ENCODE data around the gene BCDIN3D. TPM values are rescaled to one million over a fixed set of nuclear protein-coding genes. Genes with fewer than 3 reads are reported as not detected.
"Not testable (repeated sequence)": the region's sequence is repeated elsewhere in the genome, so short reads cannot be mapped to it uniquely, and the experiment has no call there.

BCDIN3D gene
- total RNA-seq, 1 experiment from 2014 or later: 5.8 TPM

- Histone ChIP-seq H3K9me3 (ENCODE audit: low read length) (no peaks in the 10 kb centered on the region), H3K79me2 (ENCODE audit: low read length) (no peaks in the 10 kb centered on the region), H3K4me1 (ENCODE audit: low read length) (peaks cover 77% of the 10 kb centered on the region), H3K27ac (ENCODE audit: low read length) (peak overlapping the region; percentile 95), H3K27me3 (ENCODE audit: low read length) (no peaks in the 10 kb centered on the region), H2AFZ (ENCODE audit: low read length) (no peak overlapping the region), H3K9me2 (replicated peaks; ENCODE audit: insufficient read depth, low read length) (no peaks in the 10 kb centered on the region), H3K36me3 (ENCODE audit: insufficient read depth, low read length) (no peaks in the 10 kb centered on the region), H3K4me3 (ENCODE audit: low read length) (no peak overlapping the region), H3K9ac (ENCODE audit: low read length) (peak overlapping the region; percentile 65), H4K20me1 (ENCODE audit: insufficient read depth, low read depth, low read length) (no peaks in the 10 kb centered on the region), H3K4me2 (ENCODE audit: low read depth, low read length, poor library complexity, severe bottlenecking) (peak overlapping the region; percentile 52)
- peak; percentile 88 for DNase-seq
These were observed 29.9 kb upstream of the BCDIN3D start for GRCh38 chr12:49872781-49873181.

GRCh38 chr12:49872381-49872780, 29.5 kb upstream of the BCDIN3D start:
- DNase-seq: no peak
- peak overlapping the region; percentile 65 for H3K9ac ChIP-seq (ENCODE audit: low read length)
- no peaks in the 10 kb centered on the region for H3K9me2 ChIP-seq (replicated peaks; ENCODE audit: insufficient read depth, low read length)
- H3K27me3 ChIP-seq (ENCODE audit: low read length): no peaks in the 10 kb centered on the region
- no peaks in the 10 kb centered on the region for H3K9me3 ChIP-seq (ENCODE audit: low read length)
- H4K20me1 ChIP-seq (ENCODE audit: insufficient read depth, low read depth, low read length): no peaks in the 10 kb centered on the region
- no peak overlapping the region for H2AFZ ChIP-seq (ENCODE audit: low read length)
- H3K27ac ChIP-seq (ENCODE audit: low read length): peak overlapping the region; percentile 95
- no peaks in the 10 kb centered on the region for H3K36me3 ChIP-seq (ENCODE audit: insufficient read depth, low read length)
- peak overlapping the region; percentile 11; the same call in 1 of the 2 replicates for H3K4me3 ChIP-seq (ENCODE audit: low read length)
- peaks cover 81% of the 10 kb centered on the region for H3K4me1 ChIP-seq (ENCODE audit: low read length)
- no peaks in the 10 kb centered on the region for H3K79me2 ChIP-seq (ENCODE audit: low read length)
- H3K4me2 ChIP-seq (ENCODE audit: low read depth, low read length, poor library complexity, severe bottlenecking): peak overlapping the region; percentile 52

- H3K36me3 ChIP-seq (ENCODE audit: insufficient read depth, low read length); H3K9me2 ChIP-seq (replicated peaks; ENCODE audit: insufficient read depth, low read length); H2AFZ ChIP-seq (ENCODE audit: low read length); H3K27me3 ChIP-seq (ENCODE audit: low read length); H3K9me3 ChIP-seq (ENCODE audit: low read length); H3K4me3 ChIP-seq (ENCODE audit: low read length); H4K20me1 ChIP-seq (ENCODE audit: insufficient read depth, low read depth, low read length); H3K79me2 ChIP-seq (ENCODE audit: low read length); DNase-seq: not testable (repeated sequence)
- Histone ChIP-seq H3K4me2 (ENCODE audit: low read depth, low read length, poor library complexity, severe bottlenecking) (peak overlapping the region; percentile 52), H3K9ac (ENCODE audit: low read length) (peak overlapping the region; percentile 65), H3K4me1 (ENCODE audit: low read length) (peaks cover 86% of the 10 kb centered on the region), H3K27ac (ENCODE audit: low read length) (peak overlapping the region; percentile 95)
These were observed 28.9 kb upstream of the BCDIN3D start for GRCh38 chr12:49871811-49872251.

- no peaks in the 10 kb centered on the region for H4K20me1 ChIP-seq (ENCODE audit: insufficient read depth, low read depth, low read length)
- H3K36me3 ChIP-seq (ENCODE audit: insufficient read depth, low read length): no peaks in the 10 kb centered on the region
- H3K27ac ChIP-seq (ENCODE audit: low read length): peak overlapping the region; percentile 95
- H2AFZ ChIP-seq (ENCODE audit: low read length): no peak overlapping the region
- H3K4me3 ChIP-seq (ENCODE audit: low read length): no peak overlapping the region
- no peak overlapping the region for H3K4me2 ChIP-seq (ENCODE audit: low read depth, low read length, poor library complexity, severe bottlenecking)
- DNase-seq: no peak
- H3K79me2 ChIP-seq (ENCODE audit: low read length): no peaks in the 10 kb centered on the region
- peak overlapping the region; percentile 79 for H3K9ac ChIP-seq (ENCODE audit: low read length)
- H3K27me3 ChIP-seq (ENCODE audit: low read length): no peaks in the 10 kb centered on the region
- no peaks in the 10 kb centered on the region for H3K9me3 ChIP-seq (ENCODE audit: low read length)
- H3K9me2 ChIP-seq (replicated peaks; ENCODE audit: insufficient read depth, low read length): no peaks in the 10 kb centered on the region
- H3K4me1 ChIP-seq (ENCODE audit: low read length): peaks cover 88% of the 10 kb centered on the region
These were observed 28.3 kb upstream of the BCDIN3D start for GRCh38 chr12:49871263-49871561.

- Histone ChIP-seq H3K9me2 (replicated peaks; ENCODE audit: insufficient read depth, low read length) (no peaks in the 10 kb centered on the region), H2AFZ (ENCODE audit: low read length) (no peak overlapping the region)
- peak; percentile 75 for DNase-seq
These were observed 27.8 kb upstream of the BCDIN3D start for GRCh38 chr12:49870501-49871262.

GRCh38 chr12:49869816-49870500, 27.1 kb upstream of the BCDIN3D start:
- Histone ChIP-seq H4K20me1 (ENCODE audit: insufficient read depth, low read depth, low read length) (no peaks in the 10 kb centered on the region), H3K27ac (ENCODE audit: low read length) (peak overlapping the region; percentile 95), H3K4me1 (ENCODE audit: low read length) (peaks cover 83% of the 10 kb centered on the region), H3K4me3 (ENCODE audit: low read length) (peak overlapping the region; percentile 54), H2AFZ (ENCODE audit: low read length) (no peak overlapping the region), H3K36me3 (ENCODE audit: insufficient read depth, low read length) (no peaks in the 10 kb centered on the region), H3K9me2 (replicated peaks; ENCODE audit: insufficient read depth, low read length) (no peaks in the 10 kb centered on the region), H3K79me2 (ENCODE audit: low read length) (no peaks in the 10 kb centered on the region), H3K9ac (ENCODE audit: low read length) (peak overlapping the region; percentile 79), H3K27me3 (ENCODE audit: low read length) (no peaks in the 10 kb centered on the region), H3K9me3 (ENCODE audit: low read length) (no peaks in the 10 kb centered on the region), H3K4me2 (ENCODE audit: low read depth, low read length, poor library complexity, severe bottlenecking) (peak overlapping the region; percentile 66)
- no peak for DNase-seq

More at GRCh38 chr12:49870501-49871262, 27.8 kb upstream of the BCDIN3D start:
- Histone ChIP-seq H3K4me2 (ENCODE audit: low read depth, low read length, poor library complexity, severe bottlenecking) (peak overlapping the region; percentile 66), H3K4me3 (ENCODE audit: low read length) (peak overlapping the region; percentile 54), H3K79me2 (ENCODE audit: low read length) (no peaks in the 10 kb centered on the region), H3K27ac (ENCODE audit: low read length) (peak overlapping the region; percentile 95), H4K20me1 (ENCODE audit: insufficient read depth, low read depth, low read length) (no peaks in the 10 kb centered on the region), H3K9ac (ENCODE audit: low read length) (peak overlapping the region; percentile 79), H3K4me1 (ENCODE audit: low read length) (peaks cover 88% of the 10 kb centered on the region), H3K9me3 (ENCODE audit: low read length) (no peaks in the 10 kb centered on the region), H3K36me3 (ENCODE audit: insufficient read depth, low read length) (no peaks in the 10 kb centered on the region), H3K27me3 (ENCODE audit: low read length) (no peaks in the 10 kb centered on the region)

GRCh38 chr12:49868952-49869815, 26.3 kb upstream of the BCDIN3D start:
- Histone ChIP-seq H3K9me2 (replicated peaks; ENCODE audit: insufficient read depth, low read length) (no peaks in the 10 kb centered on the region), H4K20me1 (ENCODE audit: insufficient read depth, low read depth, low read length) (no peaks in the 10 kb centered on the region), H3K79me2 (ENCODE audit: low read length) (no peaks in the 10 kb centered on the region), H3K4me3 (ENCODE audit: low read length) (peak overlapping the region; percentile 54), H3K36me3 (ENCODE audit: insufficient read depth, low read length) (no peaks in the 10 kb centered on the region), H3K27ac (ENCODE audit: low read length) (peak overlapping the region; percentile 95), H3K9ac (ENCODE audit: low read length) (peak overlapping the region; percentile 79), H3K4me2 (ENCODE audit: low read depth, low read length, poor library complexity, severe bottlenecking) (peak overlapping the region; percentile 66), H3K4me1 (ENCODE audit: low read length) (peaks cover 76% of the 10 kb centered on the region), H3K9me3 (ENCODE audit: low read length) (no peaks in the 10 kb centered on the region), H3K27me3 (ENCODE audit: low read length) (no peaks in the 10 kb centered on the region), H2AFZ (ENCODE audit: low read length) (no peak overlapping the region)
- peak; percentile 86 for DNase-seq

GRCh38 chr12:49868449-49868848, 25.5 kb upstream of the BCDIN3D start:
- Histone ChIP-seq H3K4me3 (ENCODE audit: low read length) (no peak overlapping the region), H3K27me3 (ENCODE audit: low read length) (no peaks in the 10 kb centered on the region), H3K9me2 (replicated peaks; ENCODE audit: insufficient read depth, low read length) (no peaks in the 10 kb centered on the region), H3K9ac (ENCODE audit: low read length) (peak overlapping the region; percentile 79), H3K36me3 (ENCODE audit: insufficient read depth, low read length) (no peaks in the 10 kb centered on the region), H3K79me2 (ENCODE audit: low read length) (no peaks in the 10 kb centered on the region), H3K27ac (ENCODE audit: low read length) (peak overlapping the region; percentile 95), H3K4me1 (ENCODE audit: low read length) (peaks cover 68% of the 10 kb centered on the region), H4K20me1 (ENCODE audit: insufficient read depth, low read depth, low read length) (no peaks in the 10 kb centered on the region), H3K9me3 (ENCODE audit: low read length) (no peaks in the 10 kb centered on the region), H2AFZ (ENCODE audit: low read length) (no peak overlapping the region), H3K4me2 (ENCODE audit: low read depth, low read length, poor library complexity, severe bottlenecking) (peak overlapping the region; percentile 66)
- DNase-seq: no peak
